HG03039 (cell line): Measurements from ENCODE around the gene CYTH3.
"Not testable (repeated sequence)": the region's sequence is repeated elsewhere in the genome, so short reads cannot be mapped to it uniquely, and the experiment has no call there.

Source experiments
- ATAC-seq: cut with Tn5 transposase; IDR thresholded peaks from one replicate; pipeline ENCODE4 v1.9.1; 2021; ENCODE audit warnings: mild to moderate bottlenecking, moderate library complexity; ENCODE audit not compliant: unreplicated experiment

Gene CYTH3

GRCh38 chr7:6200971-6201370 is 71.5 kb downstream of the CYTH3 start:
- no peak for ATAC-seq

- ATAC-seq: no peak
Observed at GRCh38 chr7:6198689-6199595, 73.5 kb downstream of the CYTH3 start.

- no peak for ATAC-seq
Observed at GRCh38 chr7:6197801-6198551, 74.4 kb downstream of the CYTH3 start.

GRCh38 chr7:6193709-6194108 is 78.7 kb downstream of the CYTH3 start:
- ATAC-seq: no peak

- not testable (repeated sequence) for ATAC-seq
Observed at GRCh38 chr7:6190563-6190962, 81.9 kb downstream of the CYTH3 start.

GRCh38 chr7:6188389-6188788 is 84.0 kb downstream of the CYTH3 start:
- no peak for ATAC-seq

GRCh38 chr7:6186577-6186976 is 85.8 kb downstream of the CYTH3 start:
- no peak for ATAC-seq

- no peak for ATAC-seq
Observed at GRCh38 chr7:6182993-6183392, 89.4 kb downstream of the CYTH3 start.

- no peak for ATAC-seq
Observed at GRCh38 chr7:6181136-6181535, 91.3 kb downstream of the CYTH3 start.

GRCh38 chr7:6180344-6180725 is 92.1 kb downstream of the CYTH3 start:
- ATAC-seq: no peak

- no peak for ATAC-seq
Observed at GRCh38 chr7:6179620-6180343, 92.6 kb downstream of the CYTH3 start.

GRCh38 chr7:6178298-6179029 is 94.0 kb downstream of the CYTH3 start:
- no peak for ATAC-seq

- ATAC-seq: no peak
Observed at GRCh38 chr7:6175645-6176044, 96.8 kb downstream of the CYTH3 start.

- ATAC-seq: no peak
Observed at GRCh38 chr7:6172910-6173295, 99.5 kb downstream of the CYTH3 start.

GRCh38 chr7:6172224-6172909 is 100.1 kb downstream of the CYTH3 start:
- no peak for ATAC-seq

- no peak for ATAC-seq
Observed at GRCh38 chr7:6171532-6172223, 100.7 kb downstream of the CYTH3 start.

- ATAC-seq: no peak
Observed at GRCh38 chr7:6170571-6171531, 101.6 kb downstream of the CYTH3 start.

GRCh38 chr7:6169805-6170520 is 102.5 kb downstream of the CYTH3 start:
- ATAC-seq: no peak
